ENCODE measurements around the gene NDUFA9. TPM values are rescaled to one million over a fixed set of nuclear protein-coding genes. Genes with fewer than 3 reads are reported as not detected.

NDUFA9 gene
- total RNA-seq, 4 donors from 2014 or later = 22.9 to 61.8 (median 39.4) TPM

- TF ChIP-seq CTCF (IDR thresholded peaks at IDR 0.05) = no peak
- no peak for DNase-seq (ENCODE audit: low spot score in 2 of 2)
- intact Hi-C loops (cut with DNase I; ENCODE audit: low total_unique reads) = no loop called here
- WGBS, 2 donors = 74 to 76% methylated on average over 2 of the region's 2 CpGs
- no peak overlapping the region for H3K4me3 ChIP-seq (ENCODE audit: low read depth, poor library complexity, severe bottlenecking)
Measured at GRCh38 chr12:4653691-4654090, 4.8 kb downstream of the NDUFA9 start.

GRCh38 chr12:4663971-4664505 is 15.1 kb downstream of the NDUFA9 start:
- no peak overlapping the region for H3K4me3 ChIP-seq (ENCODE audit: low read depth, poor library complexity, severe bottlenecking)
- 43 to 47% methylated on average over 3 of the region's 3 CpGs for WGBS, 2 donors
- TF ChIP-seq POLR2A (IDR thresholded peaks at IDR 0.05) (no peak), CTCF (IDR thresholded peaks at IDR 0.05) (no peak)
- no peak for DNase-seq (ENCODE audit: low spot score in 2 of 2)
- intact Hi-C loops (cut with DNase I; ENCODE audit: low total_unique reads) = no loop called here

- H3K4me3 ChIP-seq (ENCODE audit: low read depth, poor library complexity, severe bottlenecking) = no peak overlapping the region
- intact Hi-C loops (cut with DNase I; ENCODE audit: low total_unique reads) = no loop called here
- WGBS, 2 donors = 94 to 96% methylated on average over 3 of the region's 3 CpGs
Measured at GRCh38 chr12:4665236-4665635, 16.3 kb downstream of the NDUFA9 start.

GRCh38 chr12:4679711-4680110 is 30.8 kb downstream of the NDUFA9 start:
- H3K4me3 ChIP-seq (ENCODE audit: low read depth, poor library complexity, severe bottlenecking) = no peak overlapping the region
- WGBS, 2 donors = 93% methylated on average over 2 of the region's 2 CpGs
- TF ChIP-seq POLR2A (IDR thresholded peaks at IDR 0.05) (no peak), CTCF (IDR thresholded peaks at IDR 0.05) (no peak)
- intact Hi-C loops (cut with DNase I; ENCODE audit: low total_unique reads) = no loop called here
- DNase-seq (ENCODE audit: low spot score in 2 of 2) = no peak

More at GRCh38 chr12:4665236-4665635, 16.3 kb downstream of the NDUFA9 start:
- TF ChIP-seq POLR2A (IDR thresholded peaks at IDR 0.05) (no peak), CTCF (IDR thresholded peaks at IDR 0.05) (no peak)
- no peak for DNase-seq (ENCODE audit: low spot score in 2 of 2)

- TF ChIP-seq POLR2A (IDR thresholded peaks at IDR 0.05) (no peak), CTCF (IDR thresholded peaks at IDR 0.05) (no peak)
- H3K4me3 ChIP-seq (ENCODE audit: low read depth, poor library complexity, severe bottlenecking) = no peak overlapping the region
- intact Hi-C loops (cut with DNase I; ENCODE audit: low total_unique reads) = no loop called here
- DNase-seq (ENCODE audit: low spot score in 2 of 2) = no peak
- WGBS, 2 donors = 64 to 81% methylated on average over 3 of the region's 3 CpGs
Measured at GRCh38 chr12:4681732-4682131, 32.8 kb downstream of the NDUFA9 start.

GRCh38 chr12:4685317-4685716 is 36.4 kb downstream of the NDUFA9 start:
- WGBS, 2 donors = 87 to 89% methylated on average over 8 of the region's 8 CpGs
- no peak overlapping the region for H3K4me3 ChIP-seq (ENCODE audit: low read depth, poor library complexity, severe bottlenecking)

More at GRCh38 chr12:4685317-4685716, 36.4 kb downstream of the NDUFA9 start:
- TF ChIP-seq POLR2A (IDR thresholded peaks at IDR 0.05) = no peak
- TF ChIP-seq CTCF (IDR thresholded peaks at IDR 0.05) = no peak
- intact Hi-C loops (cut with DNase I; ENCODE audit: low total_unique reads) = no loop called here
- DNase-seq (ENCODE audit: low spot score in 2 of 2) = no peak
